Measurements from ENCODE around the gene ARPC4. TPM values are rescaled to one million over a fixed set of nuclear protein-coding genes. Genes with fewer than 3 reads are reported as not detected.

Gene ARPC4
- total RNA-seq, 2 donors from 2014 or later, result 121 to 152 TPM

GRCh38 chr3:9809615-9810432 lies 16.9 kb downstream of the ARPC4 start, which contains the start of gene TTLL3:
Gene TTLL3 (plus strand): TSS chr3:9810262. CDS start chr3:9810662, 400 bp downstream.
- intact Hi-C loops (cut with DNase I), result no loop called here
- WGBS, result 1% methylated on average over 61 of the region's 76 CpGs
- peak; percentile 54 for DNase-seq (ENCODE audit: low spot score)

GRCh38 chr3:9810433-9810770 lies 17.5 kb downstream of the ARPC4 start:
- Histone ChIP-seq H3K4me1 (replicated peaks) (no peaks in the 10 kb centered on the region), H3K27me3 (replicated peaks; ENCODE audit: insufficient read depth) (no peaks in the 10 kb centered on the region), H3K9me3 (no peaks in the 10 kb centered on the region), H3K36me3 (no peaks in the 10 kb centered on the region), H3K27ac (peak overlapping the region; percentile 91 to 98), H3K4me3 (peak overlapping the region; percentile 60 to 81)
- no peak for DNase-seq (ENCODE audit: low spot score)
- no peak for TF ChIP-seq CTCF (IDR thresholded peaks at IDR 0.05)
- TF ChIP-seq POLR2A (IDR thresholded peaks at IDR 0.05), result no peak
- no peak for TF ChIP-seq POLR2AphosphoS5 (IDR thresholded peaks at IDR 0.05)
- intact Hi-C loops (cut with DNase I), result no loop called here
- 3% methylated on average over 18 of the region's 18 CpGs for WGBS

More at GRCh38 chr3:9809615-9810432, 16.9 kb downstream of the ARPC4 start, which contains the start of gene TTLL3:
- Histone ChIP-seq H3K9me3 (no peaks in the 10 kb centered on the region), H3K4me3 (peak within 1 kb of the TSS; percentile 60 to 81), H3K36me3 (no peaks in the 10 kb centered on the region), H3K27ac (peak within 1 kb of the TSS; percentile 91 to 98), H3K4me1 (replicated peaks) (no peaks in the 10 kb centered on the region), H3K27me3 (replicated peaks; ENCODE audit: insufficient read depth) (no peaks in the 10 kb centered on the region)
- peak; percentile 52 for TF ChIP-seq POLR2A (IDR thresholded peaks at IDR 0.05)
- no peak for TF ChIP-seq CTCF (IDR thresholded peaks at IDR 0.05)
- TF ChIP-seq POLR2AphosphoS5 (IDR thresholded peaks at IDR 0.05), result peak; percentile 22

- intact Hi-C loops (cut with DNase I), result no loop called here
- Histone ChIP-seq H3K4me1 (replicated peaks) (no peaks in the 10 kb centered on the region), H3K27me3 (replicated peaks; ENCODE audit: insufficient read depth) (no peaks in the 10 kb centered on the region), H3K4me3 (peak overlapping the region; percentile 60 to 81), H3K27ac (peak overlapping the region; percentile 91 to 98), H3K9me3 (no peaks in the 10 kb centered on the region), H3K36me3 (no peaks in the 10 kb centered on the region)
- WGBS, result 51% methylated on average over 10 of the region's 10 CpGs
- TF ChIP-seq CTCF (IDR thresholded peaks at IDR 0.05) (no peak), POLR2A (IDR thresholded peaks at IDR 0.05) (no peak), POLR2AphosphoS5 (IDR thresholded peaks at IDR 0.05) (no peak)
- no peak for DNase-seq (ENCODE audit: low spot score)
Observed at GRCh38 chr3:9810846-9811245, 18.0 kb downstream of the ARPC4 start.

- intact Hi-C loops (cut with DNase I), result no loop called here
- H3K4me1 ChIP-seq (replicated peaks), result no peaks in the 10 kb centered on the region
- no peaks in the 10 kb centered on the region for H3K9me3 ChIP-seq
- H3K36me3 ChIP-seq, result no peaks in the 10 kb centered on the region
- 95% methylated on average over 9 of the region's 9 CpGs for WGBS
- no peak for DNase-seq (ENCODE audit: low spot score)
- no peak overlapping the region for H3K4me3 ChIP-seq
- H3K27ac ChIP-seq, result no peak overlapping the region
- no peak for TF ChIP-seq POLR2AphosphoS5 (IDR thresholded peaks at IDR 0.05)
- no peak for TF ChIP-seq POLR2A (IDR thresholded peaks at IDR 0.05)
- TF ChIP-seq CTCF (IDR thresholded peaks at IDR 0.05), result no peak
- no peaks in the 10 kb centered on the region for H3K27me3 ChIP-seq (replicated peaks; ENCODE audit: insufficient read depth)
Observed at GRCh38 chr3:9812870-9813483, 20.1 kb downstream of the ARPC4 start.
